ENCODE data around the gene APOA1.

APOA1 gene

GRCh38 chr11:116791002-116791812 lies 46.2 kb downstream of the APOA1 start:
- peak; percentile 47 to 69 (median 66) for DNase-seq (ENCODE audit: low read depth in 4 of 4, low spot score in 1 of 4)

GRCh38 chr11:116790167-116791001 lies 47.0 kb downstream of the APOA1 start:
- DNase-seq (ENCODE audit: low read depth in 4 of 4, low spot score in 1 of 4) = no peak

- no peak for DNase-seq (ENCODE audit: low read depth in 4 of 4, low spot score in 1 of 4)
Observed at GRCh38 chr11:116788975-116789374, 48.4 kb downstream of the APOA1 start.

GRCh38 chr11:116788534-116788933 lies 48.9 kb downstream of the APOA1 start:
- no peak for DNase-seq (ENCODE audit: low read depth in 4 of 4, low spot score in 1 of 4)

- peak; percentile 72 to 80 (median 78) for DNase-seq (ENCODE audit: low read depth in 4 of 4, low spot score in 1 of 4)
Observed at GRCh38 chr11:116787786-116788486, 49.5 kb downstream of the APOA1 start, which contains the start of gene ZPR1. Gene ZPR1, minus strand, starts transcription at chr11:116788023. Its CDS starts 33 bp downstream, at chr11:116787990.

- DNase-seq (ENCODE audit: low read depth in 4 of 4, low spot score in 1 of 4) = no peak
Observed at GRCh38 chr11:116787436-116787785, 50.0 kb downstream of the APOA1 start.

- DNase-seq (ENCODE audit: low read depth in 4 of 4, low spot score in 1 of 4) = no peak
Observed at GRCh38 chr11:116786966-116787365, 50.5 kb downstream of the APOA1 start.

GRCh38 chr11:116786326-116786725 lies 51.1 kb downstream of the APOA1 start:
- DNase-seq (ENCODE audit: low read depth in 4 of 4, low spot score in 1 of 4) = no peak

Measured in stimulated activated CD4-positive, alpha-beta T cell treated with anti-CD3 and anti-CD28 coated beads, Interleukin-1b, Interleukin-23, amount 100 ng/mL, for 24 hours (primary cell).